A673 (cell line): Measurements from ENCODE around the gene ESRRG. TPM values are rescaled to one million over a fixed set of nuclear protein-coding genes. Genes with fewer than 3 reads are reported as not detected.

Experiments
- BruUV-seq: library from RNA; stranded (reverse); fragments of 400-500 nt; replicated peaks from 2 replicates; lab custom pipeline; 2021; lab: Mats Ljungman, UMichigan
- CTCF ChIA-PET: fragments of 300-600 bp; sonication (Branson Sonifier 250); formaldehyde crosslinking; loops from one replicate; lab custom pipeline; 2022; ENCODE audit warnings: antibody characterized with exemption; lab: Charles Lee
- POLR2A ChIA-PET: fragments of 300-600 bp; sonication (Branson Sonifier 250); formaldehyde crosslinking; loops from one replicate; lab custom pipeline; 2022; ENCODE audit warnings: antibody characterized with exemption; ENCODE audit not compliant: low non-redundant PET; lab: Charles Lee
- DNase-seq: peaks from one replicate; pipeline ENCODE4 v3.0.0-alpha.2; 2015; ENCODE audit warnings: low spot score
- H3K27ac ChIP-seq: fragments of 200-600 bp; sonication (generic); 2 replicates; pipeline ENCODE4 v1.5.1; 2016; ENCODE audit warnings: mixed run types, low read depth, mild to moderate bottlenecking, mixed read lengths, antibody characterized with exemption, low read length; ENCODE audit not compliant: poor library complexity, severe bottlenecking
- H3K27me3 ChIP-seq: fragments of 200-600 bp; sonication (generic); replicated peaks from 2 replicates; pipeline ENCODE4 v1.6.1; 2017; ENCODE audit warnings: mixed run types, low read depth, mild to moderate bottlenecking, mixed read lengths, antibody characterized with exemption, low read length; ENCODE audit not compliant: insufficient read depth, poor library complexity
- H3K36me3 ChIP-seq: fragments of 200-600 bp; sonication (generic); 2 replicates; pipeline ENCODE4 v1.6.1; 2016; ENCODE audit warnings: mixed run types, mild to moderate bottlenecking, mixed read lengths, antibody characterized with exemption, low read length; ENCODE audit not compliant: insufficient read depth, poor library complexity, severe bottlenecking
- H3K4me1 ChIP-seq: fragments of 200-600 bp; sonication (generic); 2 replicates; pipeline ENCODE4 v1.6.1; 2017; ENCODE audit warnings: mixed run types, mild to moderate bottlenecking, mixed read lengths, antibody characterized with exemption, low read length; ENCODE audit not compliant: insufficient read depth, poor library complexity, severe bottlenecking
- H3K4me3 ChIP-seq: fragments of 200-600 bp; sonication (generic); 2 replicates; pipeline ENCODE4 v1.5.1; 2016; ENCODE audit warnings: low read depth, mixed run types, mild to moderate bottlenecking, mixed read lengths, low read length; ENCODE audit not compliant: poor library complexity, severe bottlenecking
- H3K9me3 ChIP-seq: fragments of 200-600 bp; sonication (generic); 2 replicates; pipeline ENCODE4 v1.6.1; 2016; ENCODE audit warnings: mixed run types, low read depth, mild to moderate bottlenecking, mixed read lengths, antibody characterized with exemption, low read length; ENCODE audit not compliant: poor library complexity, severe bottlenecking
- EZH2 ChIP-seq: fragments of 200-600 bp; sonication (generic); IDR thresholded peaks from 2 replicates; pipeline ENCODE4 v1.6.1; 2017; ENCODE audit warnings: borderline replicate concordance, low read depth, mild to moderate bottlenecking, mixed read lengths, antibody characterized with exemption, low read length; ENCODE audit not compliant: poor library complexity, severe bottlenecking
- intact Hi-C: fragments of 100-400 bp; cut with micrococcal nuclease; formaldehyde crosslinking; loops from one replicate; pipeline ENCODE4 v1.10.0; 2022; ENCODE audit not compliant: unreplicated experiment
- total RNA-seq: library from RNA; stranded (reverse); gene quantifications from 2 replicates; pipeline ENCODE4 v1.2.3, GENCODE V29; 2021
- TF ChIP-seq, protein P1 (sequence below): fragments of 300-800, 200-600 bp; sonication (generic); conservative IDR thresholded peaks from 2 replicates; pipeline ENCODE4 v1.5.1; 2017; ENCODE audit warnings: low read depth, mild to moderate bottlenecking, antibody characterized with exemption, low read length, moderate library complexity, mixed read lengths

Gene ESRRG
- total RNA-seq, 1 experiment from 2014 or later, result not detected

DNA sequence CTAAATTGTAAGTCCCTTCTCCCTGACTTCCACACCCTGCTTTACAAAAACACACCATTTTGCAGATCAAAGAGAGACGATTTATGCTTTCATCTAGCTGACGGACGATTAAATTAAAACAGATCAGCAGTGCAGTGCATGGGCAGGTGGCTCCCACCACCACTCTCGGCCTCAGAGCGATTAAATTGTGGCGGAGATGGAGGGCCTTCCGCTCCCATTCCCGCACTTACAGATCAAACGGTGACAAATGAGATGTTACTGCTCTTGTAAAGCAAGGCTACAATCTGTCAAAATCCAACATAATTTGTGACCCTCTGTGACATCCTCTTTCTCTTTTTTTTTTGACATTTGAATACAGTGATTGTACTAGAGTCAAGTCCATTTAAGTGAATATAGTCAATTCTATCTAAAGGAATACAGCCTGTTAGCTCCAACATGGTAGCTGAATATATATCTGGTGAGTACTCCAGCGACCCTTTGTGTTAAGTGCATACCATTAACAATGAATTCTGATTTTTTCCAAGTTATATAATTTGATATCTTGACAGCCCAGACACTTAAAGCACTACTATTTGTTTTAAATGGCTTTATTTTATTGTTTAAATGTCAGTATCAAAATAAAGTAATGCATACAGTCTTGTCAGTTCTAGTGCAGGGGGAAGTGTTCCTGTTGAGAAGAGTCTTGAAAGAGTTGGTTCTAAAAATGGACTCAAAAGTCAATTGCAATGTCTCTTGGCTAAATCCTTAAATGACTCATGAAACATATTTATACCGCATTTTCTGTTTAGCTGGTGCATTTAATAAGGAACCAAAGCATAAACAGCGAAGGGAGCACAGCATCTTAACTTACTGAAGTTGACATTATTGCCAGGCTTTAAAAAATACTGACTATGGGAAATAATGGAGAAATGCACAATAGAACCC is 109.0 kb downstream of the ESRRG start:
- H3K27ac ChIP-seq, result no peak overlapping the region
- no peaks in the 10 kb centered on the region for H3K36me3 ChIP-seq
- no peak for DNase-seq
- no TSS peak for BruUV-seq
- peaks cover 8% of the 10 kb centered on the region for H3K27me3 ChIP-seq
- no peak overlapping the region for H3K4me3 ChIP-seq
- TF ChIP-seq EZH2, result no peak
- TF ChIP-seq, protein P1, sequence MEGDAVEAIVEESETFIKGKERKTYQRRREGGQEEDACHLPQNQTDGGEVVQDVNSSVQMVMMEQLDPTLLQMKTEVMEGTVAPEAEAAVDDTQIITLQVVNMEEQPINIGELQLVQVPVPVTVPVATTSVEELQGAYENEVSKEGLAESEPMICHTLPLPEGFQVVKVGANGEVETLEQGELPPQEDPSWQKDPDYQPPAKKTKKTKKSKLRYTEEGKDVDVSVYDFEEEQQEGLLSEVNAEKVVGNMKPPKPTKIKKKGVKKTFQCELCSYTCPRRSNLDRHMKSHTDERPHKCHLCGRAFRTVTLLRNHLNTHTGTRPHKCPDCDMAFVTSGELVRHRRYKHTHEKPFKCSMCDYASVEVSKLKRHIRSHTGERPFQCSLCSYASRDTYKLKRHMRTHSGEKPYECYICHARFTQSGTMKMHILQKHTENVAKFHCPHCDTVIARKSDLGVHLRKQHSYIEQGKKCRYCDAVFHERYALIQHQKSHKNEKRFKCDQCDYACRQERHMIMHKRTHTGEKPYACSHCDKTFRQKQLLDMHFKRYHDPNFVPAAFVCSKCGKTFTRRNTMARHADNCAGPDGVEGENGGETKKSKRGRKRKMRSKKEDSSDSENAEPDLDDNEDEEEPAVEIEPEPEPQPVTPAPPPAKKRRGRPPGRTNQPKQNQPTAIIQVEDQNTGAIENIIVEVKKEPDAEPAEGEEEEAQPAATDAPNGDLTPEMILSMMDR, result no peak
- intact Hi-C loops, result no loop called here
- no peaks in the 10 kb centered on the region for H3K4me1 ChIP-seq
- ChIA-PET CTCF (no interaction called here), POLR2A (no interaction called here)
- H3K9me3 ChIP-seq, result no peaks in the 10 kb centered on the region

DNA sequence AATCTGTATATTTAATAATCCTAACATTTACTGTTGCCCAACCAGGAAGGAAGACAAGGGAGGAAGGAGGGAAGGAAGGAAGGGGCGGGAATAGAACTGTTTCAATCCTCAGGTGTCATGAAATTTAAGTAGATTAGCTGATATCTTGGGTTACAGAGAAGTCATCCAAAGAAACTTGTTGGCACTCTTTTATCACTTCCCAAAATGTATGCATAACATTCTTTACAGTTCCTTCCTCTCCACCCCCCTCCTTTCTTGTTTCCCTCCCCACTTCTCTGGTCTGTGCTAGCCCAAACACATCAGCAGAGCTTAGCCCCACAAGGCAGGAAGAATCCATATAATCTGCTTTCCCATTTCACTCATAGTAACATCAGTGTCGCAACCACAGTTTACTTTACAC is 110.9 kb downstream of the ESRRG start:
- no TSS peak for BruUV-seq
- Histone ChIP-seq H3K36me3 (no peaks in the 10 kb centered on the region), H3K4me1 (no peaks in the 10 kb centered on the region), H3K4me3 (no peak overlapping the region), H3K27me3 (peaks cover 20% of the 10 kb centered on the region), H3K9me3 (no peaks in the 10 kb centered on the region), H3K27ac (no peak overlapping the region)
- no peak for TF ChIP-seq EZH2
- TF ChIP-seq, protein P1, result no peak
- intact Hi-C loops, result no loop called here
- ChIA-PET POLR2A (no interaction called here), CTCF (no interaction called here)
- no peak for DNase-seq

GRCh38 chr1:216607067-216607697 is 116.0 kb downstream of the ESRRG start:
- intact Hi-C loops, result no loop called here

More at GRCh38 chr1:216607067-216607697, 116.0 kb downstream of the ESRRG start:
- H3K9me3 ChIP-seq, result no peaks in the 10 kb centered on the region
- H3K36me3 ChIP-seq, result no peaks in the 10 kb centered on the region
- no TSS peak for BruUV-seq
- ChIA-PET POLR2A (no interaction called here), CTCF (no interaction called here)
- DNase-seq, result no peak
- H3K4me3 ChIP-seq, result no peak overlapping the region
- peaks cover 36% of the 10 kb centered on the region for H3K27me3 ChIP-seq
- TF ChIP-seq EZH2, result no peak
- TF ChIP-seq, protein P1, result no peak
- no peak overlapping the region for H3K27ac ChIP-seq
- no peaks in the 10 kb centered on the region for H3K4me1 ChIP-seq
